HG02763 (cell line): ENCODE results near the gene CAPN10.
"Not testable (repeated sequence)": the region's sequence is repeated elsewhere in the genome, so short reads cannot be mapped to it uniquely, and the experiment has no call there.

Experiments
- ATAC-seq: cut with Tn5 transposase; IDR thresholded peaks from one replicate; pipeline ENCODE4 v1.9.1; 2021; ENCODE audit warnings: mild to moderate bottlenecking, moderate library complexity; ENCODE audit not compliant: unreplicated experiment

The CAPN10 gene

DNA sequence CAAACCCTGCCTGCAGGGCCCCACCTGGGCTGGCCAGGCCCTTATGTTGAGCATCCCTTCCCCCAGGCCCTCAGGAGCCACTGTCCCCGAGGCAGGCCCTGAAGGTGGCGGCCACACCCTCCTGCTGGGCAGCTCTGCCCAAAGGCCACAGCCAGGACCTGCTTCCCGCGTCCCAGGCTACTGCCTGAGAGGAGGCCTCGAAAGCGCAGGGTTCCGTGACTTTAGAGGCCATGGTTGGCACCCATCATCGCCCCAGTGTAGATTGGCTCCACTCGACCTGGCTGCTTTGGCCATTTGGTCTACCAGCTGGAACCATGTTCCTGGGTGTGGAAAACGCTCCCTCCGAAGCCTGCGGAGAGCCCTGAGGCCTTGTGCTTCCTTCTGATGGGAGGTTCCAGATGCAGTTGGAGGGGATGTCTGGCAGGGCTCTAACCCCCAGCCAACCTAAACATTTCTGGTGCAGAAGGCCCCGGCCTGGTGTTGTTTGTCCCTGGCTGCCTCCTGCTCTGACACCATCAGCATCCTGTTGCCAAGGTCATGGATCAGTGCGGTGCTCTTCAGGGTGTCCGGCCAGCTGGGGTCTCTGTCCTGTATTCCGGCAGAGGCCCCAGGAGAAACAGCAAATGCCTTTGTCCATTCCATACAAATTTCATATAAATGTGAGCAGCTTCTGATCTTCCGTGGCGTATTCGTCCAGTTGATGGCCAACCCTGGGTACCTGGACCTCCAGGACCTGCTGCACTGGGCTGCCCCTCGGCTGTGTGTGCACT lies 14.7 kb downstream of the CAPN10 start:
- ATAC-seq = no peak

- no peak for ATAC-seq
Observed at GRCh38 chr2:240601831-240602160, 15.3 kb downstream of the CAPN10 start.

GRCh38 chr2:240602266-240603050 lies 15.9 kb downstream of the CAPN10 start:
- no peak for ATAC-seq

- no peak for ATAC-seq
Observed at GRCh38 chr2:240603081-240603835, 16.7 kb downstream of the CAPN10 start.

DNA sequence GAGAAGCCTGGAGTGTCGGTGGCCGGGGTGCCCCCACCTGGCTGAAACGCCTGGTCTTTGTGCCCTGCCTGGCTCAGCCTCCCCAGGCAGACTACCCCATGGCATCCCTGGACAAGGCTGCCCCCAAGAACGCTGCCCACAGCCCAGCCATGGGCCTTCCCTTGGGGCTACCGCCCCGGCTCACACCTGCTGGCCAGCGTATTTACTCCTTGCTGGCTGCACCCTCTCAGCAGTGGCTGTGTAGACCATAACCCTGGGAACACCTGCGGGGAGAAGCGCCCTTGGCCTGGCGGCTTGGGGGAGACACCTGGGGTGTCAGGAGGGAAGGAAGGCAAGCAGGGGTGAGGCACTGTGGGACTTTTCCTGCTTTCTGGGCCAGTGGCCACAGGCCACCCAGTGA lies 17.3 kb downstream of the CAPN10 start:
- ATAC-seq = no peak

DNA sequence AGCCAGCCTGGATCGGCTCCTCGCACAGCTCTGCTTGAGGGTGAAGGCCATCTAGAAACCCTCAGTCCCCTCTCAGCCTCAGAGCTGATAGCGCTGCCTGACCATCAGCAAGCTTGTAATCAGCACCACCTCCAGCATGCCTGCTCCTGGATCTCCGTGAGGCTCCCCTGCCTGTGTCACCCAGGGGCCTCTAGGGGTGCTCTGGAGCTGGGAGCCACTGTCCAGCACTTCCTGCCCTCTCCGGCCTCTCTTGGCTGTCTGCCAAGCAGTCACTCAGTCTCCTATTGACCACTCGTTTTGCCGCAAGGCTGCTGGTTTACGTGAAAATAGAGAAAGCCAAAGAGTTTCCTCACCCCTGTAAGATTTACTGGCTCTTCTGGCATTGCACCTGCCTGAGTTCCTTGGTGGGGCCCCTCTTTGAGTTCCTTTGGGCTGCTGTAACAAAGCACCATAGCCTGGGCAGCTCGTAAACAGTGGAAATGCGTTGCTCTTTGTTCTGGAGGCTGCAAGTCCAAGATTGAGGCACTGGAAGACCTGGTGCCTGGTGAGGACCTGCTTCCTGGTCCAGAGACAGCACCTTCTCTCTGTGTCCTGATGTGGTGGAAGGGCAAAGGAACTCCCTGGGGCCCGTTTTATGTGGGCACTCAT lies 17.9 kb downstream of the CAPN10 start:
- ATAC-seq = no peak

DNA sequence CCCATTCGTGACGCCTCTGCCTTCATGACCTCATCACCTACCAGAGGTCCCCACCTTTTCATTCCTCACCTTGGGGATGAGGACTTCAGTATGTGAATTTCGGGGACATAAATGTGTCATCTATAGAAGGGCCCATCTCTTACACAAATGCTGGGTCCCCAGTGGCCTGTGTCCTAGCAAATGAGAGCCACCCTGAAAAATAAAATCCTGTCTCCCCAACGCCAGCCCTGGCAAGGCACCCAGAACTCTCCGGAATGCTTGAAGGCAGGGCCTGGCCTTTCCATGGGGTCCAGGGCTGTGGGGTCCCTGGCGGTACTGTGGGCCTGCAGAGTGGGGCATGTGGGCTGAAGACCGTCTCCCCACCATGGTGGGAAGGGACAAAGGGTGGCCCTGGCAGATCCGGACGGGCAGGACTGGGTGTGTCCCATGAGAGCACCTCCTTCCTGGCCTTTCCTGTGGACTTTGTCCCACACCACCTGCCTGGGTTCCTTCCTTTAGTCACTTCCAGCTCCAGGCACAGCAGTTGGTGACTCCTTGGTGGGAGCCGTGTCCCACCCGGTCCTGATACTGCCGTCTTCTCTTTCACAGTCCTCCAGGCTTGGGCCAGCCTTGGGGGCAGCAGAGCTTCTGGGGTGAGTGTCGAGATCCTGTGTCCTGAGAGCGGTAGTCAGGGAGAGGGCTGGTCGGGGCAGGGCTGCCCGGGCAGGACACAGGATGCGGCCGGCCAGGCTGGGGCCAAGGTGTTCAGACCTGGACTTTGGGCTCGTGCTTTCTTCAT lies 18.6 kb downstream of the CAPN10 start:
- ATAC-seq = no peak

DNA sequence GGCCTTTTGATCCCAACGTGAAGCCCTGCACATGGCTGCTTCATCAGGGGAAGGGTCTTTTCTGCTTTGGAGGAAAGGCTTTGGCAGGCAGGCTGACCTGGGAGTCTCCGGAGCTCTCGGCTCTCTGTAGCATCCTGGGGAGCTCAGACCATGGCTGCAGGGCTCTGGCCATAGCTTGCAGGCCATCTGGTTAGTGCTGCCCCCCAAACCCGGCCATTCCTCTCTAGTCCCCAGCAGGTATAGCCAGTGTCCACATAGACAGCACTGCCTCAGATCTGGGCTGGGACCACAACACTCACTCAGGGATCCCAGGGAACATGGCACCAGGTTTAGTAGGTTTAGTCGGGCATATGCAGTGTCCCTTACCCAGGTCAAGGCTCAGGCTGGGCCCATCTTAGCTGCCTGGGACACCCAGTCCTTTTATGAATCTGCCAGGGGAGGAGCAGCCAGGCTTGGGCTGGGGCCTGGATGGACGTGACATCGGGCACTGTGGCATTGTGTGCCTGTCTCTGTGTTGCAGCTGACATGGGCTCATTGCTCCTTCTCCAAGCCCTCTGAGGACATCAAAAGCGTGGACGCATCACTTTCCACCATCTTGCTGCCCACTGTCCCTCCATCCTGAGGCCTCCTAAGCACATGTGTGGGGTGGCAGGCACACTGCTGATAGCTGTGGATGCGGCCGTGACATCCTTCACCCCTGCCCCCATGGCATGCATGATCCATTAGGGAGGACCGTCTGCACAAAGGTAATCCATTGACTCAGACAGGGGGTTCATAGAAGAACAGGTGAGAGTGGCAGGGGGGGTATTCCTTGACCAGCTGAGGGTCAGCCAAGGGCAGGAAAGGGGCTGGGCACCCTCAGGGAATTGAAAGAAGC lies 19.6 kb downstream of the CAPN10 start:
- no peak for ATAC-seq

DNA sequence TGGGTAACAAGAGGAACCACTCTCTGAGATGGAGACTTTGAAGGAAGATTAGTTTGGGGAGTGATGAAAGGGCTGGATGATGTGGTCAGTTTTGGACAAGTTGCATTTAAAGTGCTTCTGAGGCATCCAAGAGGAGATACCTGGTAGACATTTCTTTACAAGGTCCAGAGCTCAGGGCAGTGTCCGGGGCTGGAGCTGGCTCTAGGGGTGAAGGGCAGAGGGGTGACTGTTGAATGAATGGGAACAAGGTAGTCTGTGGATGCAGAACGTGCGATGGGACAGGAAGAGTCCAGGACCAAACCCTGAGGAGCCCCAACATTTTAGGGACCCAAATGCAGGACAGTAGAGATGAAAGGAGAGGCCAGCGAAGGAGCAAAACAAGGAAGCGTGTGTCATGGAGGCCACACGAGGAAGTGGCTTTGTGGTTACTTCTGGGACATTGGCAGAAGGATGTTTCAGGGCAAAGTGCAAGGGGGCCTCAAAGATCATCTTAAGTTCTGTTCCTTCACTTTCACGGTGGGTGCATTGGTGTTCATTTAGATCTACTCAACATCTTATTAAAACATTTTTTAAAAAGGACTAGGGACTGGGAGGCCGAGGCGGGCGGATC lies 25.2 kb downstream of the CAPN10 start:
- ATAC-seq = no peak

- no peak for ATAC-seq
Observed at GRCh38 chr2:240613781-240614180, 27.2 kb downstream of the CAPN10 start.

- no peak for ATAC-seq
Observed at GRCh38 chr2:240614391-240614790, 27.9 kb downstream of the CAPN10 start.

DNA sequence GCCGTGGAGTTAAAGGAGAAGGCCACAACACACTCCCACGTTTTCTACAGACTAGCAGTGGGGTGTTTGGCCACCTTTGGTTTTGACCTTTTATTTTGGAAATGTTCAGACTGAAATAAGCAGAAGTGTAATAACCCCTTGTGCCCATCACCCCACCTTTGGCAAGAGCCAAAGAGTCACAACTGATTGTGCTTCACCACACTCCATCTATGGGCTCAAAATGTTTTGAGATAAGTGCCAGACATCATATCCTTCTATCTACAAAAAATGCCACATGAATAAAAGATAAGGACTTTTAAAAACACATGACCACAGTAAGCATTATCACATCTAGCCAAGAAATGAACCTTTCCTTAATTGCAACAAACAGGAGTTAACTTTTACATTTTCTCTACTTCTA lies 28.9 kb downstream of the CAPN10 start:
- ATAC-seq = no peak

- no peak for ATAC-seq
Observed at GRCh38 chr2:240615820-240616547, 29.4 kb downstream of the CAPN10 start.

DNA sequence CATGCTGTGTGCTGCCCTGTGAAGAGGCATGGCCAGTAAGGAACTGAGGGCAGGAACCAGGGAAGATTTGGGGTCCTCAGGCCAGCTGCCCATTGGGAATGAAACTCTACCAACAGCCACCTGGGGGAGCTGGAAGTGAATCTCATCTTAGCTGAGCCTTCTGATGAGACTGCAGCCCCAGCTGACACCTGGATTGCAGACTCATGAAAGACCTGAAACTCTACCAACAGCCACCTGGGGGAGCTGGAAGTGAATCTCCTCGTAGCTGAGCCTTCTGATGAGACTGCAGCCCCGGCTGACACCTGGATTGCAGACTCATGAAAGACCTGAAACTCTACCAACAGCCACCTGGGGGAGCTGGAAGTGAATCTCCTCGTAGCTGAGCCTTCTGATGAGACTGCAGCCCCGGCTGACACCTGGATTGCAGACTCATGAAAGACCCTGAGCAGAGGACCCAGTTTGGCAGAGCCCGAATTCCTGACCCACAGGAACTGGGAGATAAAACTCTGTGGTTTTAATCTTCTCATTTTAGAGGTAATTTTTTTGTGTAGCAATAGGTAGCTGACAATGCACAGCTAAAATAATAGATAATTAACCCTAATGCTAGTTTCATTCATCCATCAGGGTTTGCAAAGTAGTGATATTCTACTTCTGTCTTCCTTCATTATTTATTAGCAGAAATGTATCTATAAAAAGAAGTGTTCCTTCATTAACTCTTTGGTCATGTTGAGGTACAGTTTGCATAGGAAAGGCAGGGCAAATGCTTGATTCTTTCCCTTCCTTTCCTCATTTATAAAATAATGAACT lies 30.5 kb downstream of the CAPN10 start:
- ATAC-seq = not testable (repeated sequence)

DNA sequence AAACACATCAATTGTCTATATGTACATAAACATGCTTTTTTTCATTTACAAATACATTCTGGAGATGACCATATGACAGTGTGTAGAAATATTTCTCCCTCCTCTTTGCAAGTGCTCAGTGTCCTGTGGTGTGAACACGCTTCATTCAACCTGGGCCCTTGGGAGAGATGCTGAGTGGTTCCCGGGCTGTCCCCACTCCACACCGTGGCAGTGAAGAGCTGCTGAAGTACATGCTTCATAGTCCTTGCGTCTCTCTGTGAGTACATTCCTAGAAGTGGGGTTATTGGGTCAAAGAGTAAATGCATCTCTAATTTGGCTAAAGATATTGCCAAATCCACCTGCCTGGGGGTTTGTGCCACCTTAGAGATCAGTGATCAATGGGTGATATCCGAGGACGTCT lies 32.2 kb downstream of the CAPN10 start:
- ATAC-seq = no peak

DNA sequence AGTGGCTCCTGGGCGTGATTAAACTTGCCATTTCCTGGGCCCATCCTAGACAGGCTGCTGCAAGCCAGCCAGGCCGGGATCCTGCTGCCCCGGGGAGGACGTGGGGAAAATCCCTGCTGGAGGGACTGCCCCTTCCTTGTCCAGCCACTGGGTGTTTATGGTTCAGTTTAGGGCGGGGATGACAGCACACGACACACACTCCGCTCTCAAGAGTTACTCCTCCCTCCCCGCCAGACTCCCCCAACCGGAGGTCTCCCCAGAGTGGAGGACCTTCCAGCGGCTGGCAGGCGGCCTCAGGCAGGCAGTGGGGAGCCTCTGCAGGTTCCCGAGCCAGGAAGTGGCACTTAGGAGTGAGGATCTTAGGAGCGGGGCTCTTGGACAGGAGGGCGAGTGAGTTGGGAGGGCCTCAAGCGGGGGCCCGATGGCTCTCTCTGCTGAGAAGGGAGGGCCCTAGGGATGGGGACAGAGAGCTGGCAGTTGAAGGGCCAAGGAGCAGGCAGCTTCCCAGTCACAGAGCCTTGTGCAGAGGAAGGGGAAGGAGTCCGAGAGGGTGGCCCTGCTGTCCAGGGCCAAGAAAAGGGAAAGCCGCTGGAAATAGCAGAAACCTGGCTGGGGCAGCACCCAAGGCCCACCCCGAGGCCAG lies 33.1 kb downstream of the CAPN10 start:
- ATAC-seq = no peak

- no peak for ATAC-seq
Observed at GRCh38 chr2:240620149-240620731, 33.7 kb downstream of the CAPN10 start.
